Liver (tissue), 9 donors: ENCODE data around the gene TNN. TPM values are rescaled to one million over a fixed set of nuclear protein-coding genes. Genes with fewer than 3 reads are reported as not detected.

Experiments
- DNase-seq: peaks from one replicate; pipeline ENCODE4 v3.0.0-alpha.2; 2017; ENCODE audit warnings: low spot score
- H3K27ac ChIP-seq, 2 donors: one replicate each; pipeline ENCODE4 v1.7.0; 2013; ENCODE audit warnings: inconsistent platforms in 2 of 2, low read length in 2 of 2, control low read depth in 1 of 2, low read depth in 1 of 2, mild to moderate bottlenecking in 1 of 2
- H3K27me3 ChIP-seq, 4 donors: one replicate each; pipeline versions ENCODE4 v1.6.1 to v1.7.0; 2013; ENCODE audit warnings: low read length in 3 of 4, inconsistent platforms in 1 of 4, mild to moderate bottlenecking in 1 of 4, moderate library complexity in 1 of 4; ENCODE audit not compliant: control insufficient read depth in 4 of 4, insufficient read depth in 4 of 4
- H3K36me3 ChIP-seq, 4 donors: one replicate each; pipeline versions ENCODE4 v1.6.1 to v1.7.0; 2013; ENCODE audit warnings: low read length in 3 of 4, mild to moderate bottlenecking in 3 of 4, low read depth in 1 of 4, moderate library complexity in 1 of 4; ENCODE audit not compliant: control insufficient read depth in 4 of 4, insufficient read depth in 3 of 4
- H3K4me1 ChIP-seq, 4 donors: one replicate each; pipeline versions ENCODE4 v1.6.1 to v1.7.0; 2013; ENCODE audit warnings: low read length in 3 of 4, mild to moderate bottlenecking in 3 of 4, moderate library complexity in 1 of 4; ENCODE audit not compliant: control insufficient read depth in 4 of 4, insufficient read depth in 4 of 4
- H3K4me3 ChIP-seq, 3 donors: one replicate each; pipeline versions ENCODE4 v1.6.1 to v1.7.0; 2013; ENCODE audit warnings: low read length in 3 of 3, control low read depth in 1 of 3, low read depth in 1 of 3, mild to moderate bottlenecking in 1 of 3
- H3K9ac ChIP-seq, 2 donors: one replicate each; pipeline ENCODE4 v1.7.0; 2013; ENCODE audit warnings: low read length in 2 of 2, mild to moderate bottlenecking in 2 of 2, moderate library complexity in 2 of 2, control low read depth in 1 of 2, low read depth in 1 of 2
- H3K9me3 ChIP-seq, 4 donors: one replicate each; pipeline versions ENCODE4 v1.6.1 to v1.7.0; 2013; ENCODE audit warnings: low read length in 3 of 4; ENCODE audit not compliant: control insufficient read depth in 4 of 4
- ATF3 ChIP-seq: IDR thresholded peaks from 2 replicates; pipeline ENCODE4 v1.6.1; 2016; ENCODE audit warnings: antibody characterized with exemption
- FOXA1 ChIP-seq: IDR thresholded peaks from 2 replicates; pipeline ENCODE4 v1.6.1; 2016; ENCODE audit warnings: antibody characterized with exemption
- FOXA2 ChIP-seq: IDR thresholded peaks from 2 replicates; pipeline ENCODE4 v1.6.1; 2016; ENCODE audit warnings: antibody characterized with exemption
- GABPA ChIP-seq, 2 donors: IDR thresholded peaks in 1 of 2; conservative IDR thresholded peaks in 1 of 2; 2 replicates each; pipeline ENCODE4 v1.6.1; 2016; ENCODE audit warnings: antibody characterized with exemption in 2 of 2, mild to moderate bottlenecking in 1 of 2, moderate library complexity in 1 of 2
- HNF4A ChIP-seq, 2 donors: conservative IDR thresholded peaks; 2 replicates each; pipeline ENCODE4 v1.6.1; 2016; ENCODE audit warnings: antibody characterized with exemption in 2 of 2, mild to moderate bottlenecking in 2 of 2
- HNF4G ChIP-seq: IDR thresholded peaks from 2 replicates; pipeline ENCODE4 v1.6.1; 2016; ENCODE audit warnings: antibody characterized with exemption
- JUND ChIP-seq, 2 donors: IDR thresholded peaks; 2 replicates each; pipeline ENCODE4 v1.6.1; 2016; ENCODE audit warnings: antibody characterized with exemption in 2 of 2
- MAX ChIP-seq: IDR thresholded peaks from 2 replicates; pipeline ENCODE4 v1.6.1; 2016; ENCODE audit warnings: antibody characterized with exemption
- RAD21 ChIP-seq, 2 donors: IDR thresholded peaks; 2 replicates each; pipeline ENCODE4 v1.6.1; 2016; ENCODE audit warnings: antibody characterized with exemption in 2 of 2, mild to moderate bottlenecking in 2 of 2
- REST ChIP-seq: IDR thresholded peaks from 2 replicates; pipeline ENCODE4 v1.6.1; 2016; ENCODE audit warnings: antibody characterized with exemption, mild to moderate bottlenecking
- RXRA ChIP-seq, 2 donors: IDR thresholded peaks; 2 replicates each; pipeline ENCODE4 v1.6.1; 2017 to 2018; ENCODE audit warnings: antibody characterized with exemption in 2 of 2, mild to moderate bottlenecking in 1 of 2
- SP1 ChIP-seq: IDR thresholded peaks from 2 replicates; pipeline ENCODE4 v1.6.1; 2018; ENCODE audit warnings: antibody characterized with exemption, mild to moderate bottlenecking
- TAF1 ChIP-seq: conservative IDR thresholded peaks from 2 replicates; pipeline ENCODE4 v1.6.1; 2016; ENCODE audit warnings: antibody characterized with exemption, mild to moderate bottlenecking
- YY1 ChIP-seq: IDR thresholded peaks from 2 replicates; pipeline ENCODE4 v1.6.1; 2016; ENCODE audit warnings: antibody characterized with exemption, mild to moderate bottlenecking
- ZBTB33 ChIP-seq: IDR thresholded peaks from 2 replicates; pipeline ENCODE4 v1.6.1; 2016; ENCODE audit warnings: antibody characterized with exemption
- WGBS: extraction: QIAGEN DNeasy Blood & Tissue Kit; methylation state at CpG from one replicate; pipeline ENCODE4 v1.1.7; 2013; 5-methylcytosine and 5-hydroxymethylcytosine counted together
- polyA plus RNA-seq, 2 donors: library from polyadenylated mRNA; stranded (reverse) in 1 of 2; unstranded in 1 of 2; fragments of 200-250 nt in 1 of 2; fragments of >200 nt in 1 of 2; fragmentation: Nextera tagmentation in 1 of 2; extraction: Ambion mirVana in 1 of 2; gene quantifications; one replicate each; pipeline versions ENCODE4 v1.2.1 to v1.2.3, GENCODE V29; 2013 to 2015
- total RNA-seq, 2 donors: library from RNA; depleted of rRNA; stranded (reverse); fragments of >200 nt; gene quantifications; one replicate each; pipeline ENCODE4 v1.2.3, GENCODE V29; 2014
- TF ChIP-seq, protein P1 (sequence below): fragments of 150-350 bp; IDR thresholded peaks from 2 replicates; pipeline ENCODE4 v1.5.1; 2017; ENCODE audit warnings: improper control_type of control experiment, low read depth, low read length; ENCODE audit not compliant: missing input control
- donor health status: healthy.
- donor health status: healthy.
- donor health status: healthy.
- donor health status: healthy.
- donor health status: healthy.

Gene TNN
- total and polyA plus RNA-seq, 4 donors = 0.11 to 1.8 (median 0.80) TPM

DNA sequence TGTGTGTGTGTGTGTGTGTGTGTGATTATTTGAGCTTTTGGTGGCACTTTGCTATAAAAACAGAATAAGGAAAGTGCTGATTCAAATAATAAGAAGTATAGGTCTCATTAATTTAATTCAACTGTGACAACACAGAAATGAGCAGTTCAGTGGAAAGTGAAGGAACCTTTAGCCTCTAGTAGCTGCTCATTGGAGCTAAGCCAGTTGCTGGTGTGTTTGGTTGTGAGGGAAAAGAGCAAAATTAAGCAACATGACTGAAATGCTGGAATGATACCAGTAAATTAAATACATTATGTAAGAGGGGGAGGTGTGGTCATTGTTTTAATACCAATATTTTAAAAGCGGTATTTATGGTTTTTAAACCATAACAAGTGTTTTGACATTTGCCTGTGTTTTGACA is 69.7 kb downstream of the TNN start (continued):
- TF ChIP-seq REST = peak; percentile 27
- TF ChIP-seq HNF4A (conservative IDR thresholded peaks at IDR 0.05) = peak; percentile 71 to 86
- TF ChIP-seq GABPA (IDR thresholded peaks at IDR 0.05 in 1 of 2, conservative IDR thresholded peaks at IDR 0.05 in 1 of 2) = no peak
- peak; percentile 23 to 82 for TF ChIP-seq RXRA (IDR thresholded peaks at IDR 0.05)
- TF ChIP-seq RAD21 (IDR thresholded peaks at IDR 0.05) = no peak
- no peak for TF ChIP-seq FOXA2
- TF ChIP-seq YY1 = no peak
- TF ChIP-seq SP1 = peak; percentile 64
- TF ChIP-seq JUND (IDR thresholded peaks at IDR 0.05) = peak in 1 of 2 donors; percentile 43
- peak; percentile 42 for TF ChIP-seq MAX

GRCh38 chr1:175138579-175138978 is 70.9 kb downstream of the TNN start:
- DNase-seq = no peak

More at GRCh38 chr1:175138579-175138978, 70.9 kb downstream of the TNN start:
- TF ChIP-seq ATF3 = no peak
- TF ChIP-seq RAD21 (IDR thresholded peaks at IDR 0.05) = no peak
- TF ChIP-seq MAX = no peak
- TF ChIP-seq REST = no peak
- TF ChIP-seq, protein P1, sequence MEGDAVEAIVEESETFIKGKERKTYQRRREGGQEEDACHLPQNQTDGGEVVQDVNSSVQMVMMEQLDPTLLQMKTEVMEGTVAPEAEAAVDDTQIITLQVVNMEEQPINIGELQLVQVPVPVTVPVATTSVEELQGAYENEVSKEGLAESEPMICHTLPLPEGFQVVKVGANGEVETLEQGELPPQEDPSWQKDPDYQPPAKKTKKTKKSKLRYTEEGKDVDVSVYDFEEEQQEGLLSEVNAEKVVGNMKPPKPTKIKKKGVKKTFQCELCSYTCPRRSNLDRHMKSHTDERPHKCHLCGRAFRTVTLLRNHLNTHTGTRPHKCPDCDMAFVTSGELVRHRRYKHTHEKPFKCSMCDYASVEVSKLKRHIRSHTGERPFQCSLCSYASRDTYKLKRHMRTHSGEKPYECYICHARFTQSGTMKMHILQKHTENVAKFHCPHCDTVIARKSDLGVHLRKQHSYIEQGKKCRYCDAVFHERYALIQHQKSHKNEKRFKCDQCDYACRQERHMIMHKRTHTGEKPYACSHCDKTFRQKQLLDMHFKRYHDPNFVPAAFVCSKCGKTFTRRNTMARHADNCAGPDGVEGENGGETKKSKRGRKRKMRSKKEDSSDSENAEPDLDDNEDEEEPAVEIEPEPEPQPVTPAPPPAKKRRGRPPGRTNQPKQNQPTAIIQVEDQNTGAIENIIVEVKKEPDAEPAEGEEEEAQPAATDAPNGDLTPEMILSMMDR = no peak
- TF ChIP-seq HNF4G = no peak
- no peak for TF ChIP-seq ZBTB33
- no peak for TF ChIP-seq HNF4A (conservative IDR thresholded peaks at IDR 0.05)
- TF ChIP-seq YY1 = no peak
- TF ChIP-seq FOXA1 = no peak
- TF ChIP-seq FOXA2 = no peak
- no peak for TF ChIP-seq JUND (IDR thresholded peaks at IDR 0.05)
- TF ChIP-seq GABPA (IDR thresholded peaks at IDR 0.05 in 1 of 2, conservative IDR thresholded peaks at IDR 0.05 in 1 of 2) = no peak
- no peak for TF ChIP-seq TAF1
- TF ChIP-seq RXRA (IDR thresholded peaks at IDR 0.05) = no peak
- H3K4me1 ChIP-seq = peaks cover 0 to 28% (median 18%) of the 10 kb centered on the region in 4 donors
- no peaks in the 10 kb centered on the region for H3K27me3 ChIP-seq
- H3K4me3 ChIP-seq = no peak overlapping the region
- no peaks in the 10 kb centered on the region for H3K36me3 ChIP-seq
- no peak overlapping the region for H3K27ac ChIP-seq
- H3K9me3 ChIP-seq = no peaks in the 10 kb centered on the region
- 33% methylated on average over 2 of the region's 2 CpGs for WGBS
- H3K9ac ChIP-seq = no peak overlapping the region
